Stimulated activated CD4-positive, alpha-beta T cell treated with anti-CD3 and anti-CD28 coated beads, TNF-alpha, amount 100 ng/mL, for 4 hours (primary cell): ENCODE measurements around the gene P4HTM.
A peak's percentile ranks its signal among the peaks of the same experiment; 100 is the strongest.

Experiments
- DNase-seq, 3 experiments: peaks; one replicate each; pipeline ENCODE4 v3.0.0-alpha.2; 2020; ENCODE audit warnings: low read depth in 3 of 3

The P4HTM gene

GRCh38 chr3:48989796-48990635, at the start of gene P4HTM:
TSS of gene P4HTM (plus strand) at chr3:48990241. CDS start at chr3:48990257, 16 bp downstream.
- peak; percentile 62 to 84 (median 79) for DNase-seq

GRCh38 chr3:48945432-48945831, 44.6 kb upstream of the P4HTM start:
- no peak for DNase-seq

- no peak for DNase-seq
Measured at GRCh38 chr3:48945891-48946549, 44.0 kb upstream of the P4HTM start.

DNA sequence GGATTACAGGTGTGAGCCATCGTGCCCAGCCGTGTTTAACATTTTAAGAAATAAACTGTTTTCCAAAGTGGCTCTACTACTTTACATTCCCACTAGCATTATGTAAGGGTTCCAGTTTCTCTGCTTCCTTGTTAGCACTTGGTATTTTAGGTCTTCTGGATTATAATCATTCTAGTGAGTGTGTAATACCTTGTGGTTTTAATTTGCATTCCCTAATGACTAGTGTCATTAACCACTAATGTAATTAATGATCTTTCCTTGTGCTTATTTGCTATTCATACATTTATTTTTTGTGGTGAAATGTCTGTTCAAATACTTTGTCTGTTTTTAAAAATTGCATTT, 40.7 kb upstream of the P4HTM start:
- DNase-seq = no peak

- DNase-seq = no peak
Measured at GRCh38 chr3:48950051-48950450, 40.0 kb upstream of the P4HTM start.

- no peak for DNase-seq
Measured at GRCh38 chr3:48951764-48952163, 38.3 kb upstream of the P4HTM start.

DNA sequence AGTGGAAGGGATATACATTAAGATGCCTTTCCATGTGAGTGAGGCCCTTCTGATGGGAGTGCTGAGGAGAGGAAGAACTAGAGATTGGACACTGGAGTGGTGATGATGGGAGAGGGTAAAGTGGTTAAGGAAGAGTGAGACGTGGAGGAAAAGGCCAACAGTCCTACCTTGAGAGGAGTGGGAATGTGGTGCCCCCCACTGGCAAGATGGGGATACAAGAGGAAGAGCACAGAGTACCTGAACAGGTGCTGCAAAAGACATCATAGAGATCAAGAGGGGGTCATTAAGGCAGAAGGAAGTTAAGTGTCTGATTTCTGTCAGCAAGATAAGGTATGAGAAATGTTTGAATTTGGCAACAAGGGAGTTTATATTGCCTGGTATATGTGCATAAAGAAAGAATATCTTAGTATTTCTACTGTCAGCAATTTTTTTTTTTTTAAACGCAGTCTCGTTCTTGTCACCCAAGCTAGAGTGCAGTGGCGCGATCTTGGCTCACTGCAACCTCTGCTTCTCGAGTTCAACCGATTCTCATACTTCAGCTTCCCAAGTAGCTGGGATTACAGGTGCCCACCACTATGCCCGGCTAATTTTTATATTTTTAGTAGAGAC, 37.4 kb upstream of the P4HTM start:
- peak in 2 of 3 experiments; percentile 11 to 30 for DNase-seq

GRCh38 chr3:48957006-48957705, 32.9 kb upstream of the P4HTM start:
- no peak for DNase-seq

- no peak for DNase-seq
Measured at GRCh38 chr3:48960841-48961413, 29.1 kb upstream of the P4HTM start.

DNA sequence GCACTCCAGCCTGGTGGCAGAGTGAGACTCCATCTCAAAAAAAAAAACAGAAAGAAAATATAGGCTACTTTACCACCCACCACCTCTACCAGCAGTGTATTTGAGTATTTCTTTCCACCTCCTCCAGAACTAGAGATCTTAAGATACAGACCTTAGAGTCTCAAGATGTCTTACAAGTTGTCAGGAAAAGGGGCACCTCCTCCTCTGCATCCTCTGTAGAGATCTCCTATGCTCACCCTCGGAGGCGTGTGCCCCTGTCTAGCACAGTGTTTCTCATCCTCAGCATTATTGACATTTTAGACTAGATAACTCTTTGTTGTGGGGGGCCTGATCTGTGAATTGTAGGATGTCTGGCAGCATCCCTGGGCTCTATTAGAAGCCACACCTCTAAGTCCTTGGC, 27.7 kb upstream of the P4HTM start:
- no peak for DNase-seq

DNA sequence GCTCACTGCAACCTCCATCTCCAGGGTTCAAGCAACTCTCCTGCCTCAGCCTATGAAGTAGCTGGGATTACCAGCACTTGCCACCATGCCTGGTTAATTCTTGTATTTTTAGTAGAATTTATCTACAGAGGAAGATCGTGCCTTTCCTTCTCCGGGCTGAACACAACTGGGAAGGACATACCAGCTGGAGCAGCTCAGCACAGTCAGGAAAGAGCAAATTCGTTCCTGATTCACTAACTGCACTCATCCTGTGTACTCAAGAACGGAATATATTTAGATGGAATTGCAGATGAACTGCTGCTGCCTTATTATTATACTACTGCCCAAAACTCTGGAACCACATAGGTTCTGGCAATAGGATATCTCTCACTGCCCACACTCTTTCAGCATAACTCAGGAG, 27.1 kb upstream of the P4HTM start:
- no peak for DNase-seq

- no peak for DNase-seq
Measured at GRCh38 chr3:48963591-48963990, 26.4 kb upstream of the P4HTM start.

DNA sequence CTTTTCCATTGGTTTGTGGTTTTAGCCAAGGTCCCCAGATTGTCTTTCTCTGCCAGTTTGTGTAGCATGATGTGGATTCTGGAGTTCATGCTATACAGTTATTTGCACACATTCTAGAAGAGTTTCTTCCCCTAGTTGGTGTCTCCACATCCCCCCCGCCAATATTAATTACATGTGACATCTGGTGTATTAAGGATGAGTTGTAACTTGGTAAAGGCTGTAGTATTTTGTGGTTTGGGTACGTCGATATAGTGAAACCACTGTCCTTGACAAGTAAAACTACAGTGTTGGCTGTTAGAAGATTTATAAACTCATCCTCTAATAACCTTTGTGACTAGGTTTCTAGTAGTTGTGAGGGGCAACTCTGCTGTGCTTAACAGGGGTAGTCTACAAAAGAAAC, 23.7 kb upstream of the P4HTM start:
- no peak for DNase-seq

- DNase-seq = no peak
Measured at GRCh38 chr3:48966876-48967361, 23.1 kb upstream of the P4HTM start.

DNA sequence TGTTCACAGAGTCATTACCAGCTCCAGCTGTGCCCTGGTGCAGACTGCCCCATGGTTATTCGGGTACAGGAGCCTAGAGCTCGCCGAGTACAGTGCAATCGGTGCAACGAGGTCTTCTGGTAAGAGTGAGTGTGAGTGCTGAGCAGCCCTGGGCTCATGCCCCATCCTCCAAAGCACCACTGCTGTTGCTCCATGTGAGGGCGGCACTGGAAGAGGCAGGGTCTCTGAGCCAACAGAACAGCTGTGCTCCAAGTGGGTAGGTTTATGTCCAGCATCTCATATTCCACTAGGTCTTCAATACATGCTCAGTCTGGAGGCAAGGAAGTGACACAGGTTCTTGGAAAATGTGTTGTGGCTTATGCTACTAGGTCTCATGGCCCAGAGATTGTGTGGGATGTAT, 19.5 kb upstream of the P4HTM start:
- DNase-seq = no peak

- no peak for DNase-seq
Measured at GRCh38 chr3:48974076-48974864, 15.8 kb upstream of the P4HTM start.

DNA sequence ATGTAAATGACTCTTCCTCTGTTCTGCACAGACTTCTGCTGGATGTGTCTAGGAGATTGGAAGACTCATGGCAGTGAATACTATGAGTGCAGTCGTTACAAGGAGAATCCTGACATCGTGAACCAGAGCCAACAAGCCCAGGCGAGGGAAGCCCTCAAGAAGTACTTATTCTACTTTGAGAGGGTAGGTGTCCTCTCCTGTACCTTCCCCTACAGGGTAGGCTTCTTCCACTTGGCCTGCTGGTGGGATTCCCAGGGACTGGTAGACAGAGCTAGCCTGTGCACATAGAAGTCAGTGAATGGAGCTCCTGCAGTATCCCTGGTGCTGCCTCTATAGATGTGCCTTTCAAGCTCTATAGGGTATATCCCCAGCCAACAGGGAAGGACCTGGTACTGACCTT, 10.6 kb upstream of the P4HTM start:
- DNase-seq = no peak

DNA sequence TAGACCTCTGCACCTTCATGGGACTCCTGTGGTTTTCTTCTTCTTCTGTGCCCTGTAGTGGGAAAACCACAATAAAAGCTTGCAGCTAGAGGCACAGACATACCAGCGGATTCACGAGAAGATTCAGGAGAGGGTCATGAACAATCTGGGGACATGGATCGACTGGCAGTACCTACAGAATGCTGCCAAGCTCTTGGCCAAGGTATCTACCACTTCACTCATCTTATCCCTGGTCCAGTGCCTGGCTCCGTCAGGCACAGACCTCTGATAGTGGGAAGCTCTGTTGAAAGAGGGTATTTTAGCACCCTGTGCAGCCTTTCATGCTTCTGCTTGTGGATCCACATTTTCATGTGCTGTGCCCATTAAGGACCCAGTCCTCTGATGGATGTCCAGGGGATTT, 9.7 kb upstream of the P4HTM start:
- no peak for DNase-seq

- no peak for DNase-seq
Measured at GRCh38 chr3:48982016-48982415, 8.0 kb upstream of the P4HTM start.

DNA sequence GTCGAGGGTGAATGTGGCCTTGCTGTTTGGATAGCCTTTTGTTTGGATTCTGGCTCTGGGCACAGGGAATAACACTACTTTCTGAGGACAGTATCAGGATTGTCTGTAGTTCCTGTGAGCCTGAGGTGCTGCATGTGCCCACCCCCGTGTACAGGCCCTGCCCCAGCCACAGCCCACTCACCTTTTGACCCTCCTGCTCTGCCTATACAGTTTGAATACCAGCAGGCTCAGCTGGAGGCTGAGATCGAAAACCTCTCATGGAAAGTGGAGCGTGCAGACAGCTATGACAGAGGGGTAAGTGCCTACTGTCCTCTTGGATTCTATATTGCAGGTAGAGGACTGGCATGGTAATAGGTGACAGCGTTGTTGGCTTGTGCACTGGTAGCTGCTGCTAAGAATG, 7.4 kb upstream of the P4HTM start:
- DNase-seq = no peak

DNA sequence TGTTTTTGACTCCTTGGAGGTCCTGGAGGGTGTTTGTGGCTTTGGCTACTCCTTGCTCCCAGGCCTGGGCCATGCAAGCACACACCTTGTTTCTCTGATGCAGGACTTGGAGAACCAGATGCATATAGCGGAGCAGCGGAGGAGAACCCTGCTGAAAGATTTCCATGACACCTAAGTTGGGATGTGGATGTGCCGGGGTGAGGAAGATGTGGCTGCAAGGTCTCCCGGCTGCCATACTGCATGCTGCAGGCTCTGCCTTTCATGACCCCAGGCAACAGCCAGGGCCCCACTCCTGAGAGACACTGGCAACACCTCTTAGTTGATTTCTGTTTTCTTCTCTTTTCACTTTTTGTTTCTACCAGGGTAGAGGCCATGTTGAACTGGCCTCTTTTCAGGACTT, 6.9 kb upstream of the P4HTM start:
- DNase-seq = no peak
